H1 (cell line): ENCODE data around the gene DGKZ. TPM values are rescaled to one million over a fixed set of nuclear protein-coding genes. Genes with fewer than 3 reads are reported as not detected.

Experiments
- ATF3 ChIP-seq: IDR thresholded peaks from 2 replicates; pipeline ENCODE4 v1.6.1; 2011; ENCODE audit warnings: low read depth, mild to moderate bottlenecking, low read length; ENCODE audit not compliant: insufficient read depth
- KDM5A ChIP-seq: fragments of 200-600 bp; IDR thresholded peaks from 2 replicates; pipeline ENCODE4 v1.7.1; 2012; ENCODE audit warnings: mild to moderate bottlenecking, low read length, inconsistent platforms, mixed read lengths
- SP4 ChIP-seq: IDR thresholded peaks from 2 replicates; pipeline ENCODE4 v1.6.1; 2012; ENCODE audit warnings: low read length, inconsistent platforms
- TAF1 ChIP-seq: IDR thresholded peaks from 2 replicates; pipeline ENCODE4 v1.6.1; 2011; ENCODE audit warnings: mild to moderate bottlenecking, low read depth, low read length
- polyA plus RNA-seq, 7 experiments: library from polyadenylated mRNA; depleted of rRNA in 3 of 7; stranded (reverse) in 5 of 7; unstranded in 2 of 7; fragments of >200 nt in 5 of 7; fragments of 200-250 nt in 2 of 7; gene quantifications; 1 replicate in 5 of 7; 2 replicates in 1 of 7; 4 replicates in 1 of 7; pipeline versions ENCODE4 v1.2.1 to v1.2.3, GENCODE V29; 2011 to 2013; ENCODE audit warnings: missing spikeins in 2 of 7, mixed read lengths in 2 of 7
- total RNA-seq: library from RNA; stranded (reverse); fragmentation: NEBNext Ultra II Directional; extraction: Animal tissue kit (Norgen Biotek cat#: 25700); gene quantifications from 2 replicates; pipeline ENCODE4 v1.2.1, GENCODE V29; 2021

Gene DGKZ
- total and polyA plus RNA-seq, 2 of the 8 experiments (the other 6 are each of a cell fraction or from before 2014, with no cell fraction given): 84.4 to 184 TPM

GRCh38 chr11:46417711-46418110, 70.4 kb downstream of the DGKZ start (continued):
- TF ChIP-seq TAF1 (no peak), KDM5A (no peak), SP4 (no peak), ATF3 (no peak)
- TF ChIP-seq, all 59 proteins: peak for 0
